ENCODE measurements around the gene GAL.

The GAL gene

DNA sequence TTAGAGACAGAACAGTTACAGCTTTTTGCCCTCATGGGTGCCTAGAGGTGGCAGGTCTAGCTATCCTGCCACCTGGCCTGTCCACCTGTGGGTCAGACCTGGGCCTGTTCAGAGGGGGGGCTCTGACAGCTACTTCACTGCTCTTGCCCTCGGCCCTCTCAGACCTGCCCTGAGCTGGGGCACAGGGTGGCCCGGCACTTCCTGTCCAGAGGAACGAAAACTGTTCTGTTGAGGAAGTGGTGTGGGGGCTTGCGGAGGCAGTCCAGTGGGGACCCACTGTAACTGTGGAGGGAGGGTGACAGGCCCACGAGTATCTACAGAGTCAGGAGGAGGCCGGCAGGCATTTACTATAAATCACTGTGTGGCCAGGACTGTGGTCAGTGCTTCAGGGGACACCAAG lies 50.8 kb downstream of the GAL start:
- in situ Hi-C loops (cut with MboI; ENCODE audit: low pct_unique_long_range_greater_than_20kb, low sequenced_read_pairs, unreplicated experiment) = no loop called here
- DNase-seq (ENCODE audit: low spot score) = no peak
- TF ChIP-seq, protein P1, sequence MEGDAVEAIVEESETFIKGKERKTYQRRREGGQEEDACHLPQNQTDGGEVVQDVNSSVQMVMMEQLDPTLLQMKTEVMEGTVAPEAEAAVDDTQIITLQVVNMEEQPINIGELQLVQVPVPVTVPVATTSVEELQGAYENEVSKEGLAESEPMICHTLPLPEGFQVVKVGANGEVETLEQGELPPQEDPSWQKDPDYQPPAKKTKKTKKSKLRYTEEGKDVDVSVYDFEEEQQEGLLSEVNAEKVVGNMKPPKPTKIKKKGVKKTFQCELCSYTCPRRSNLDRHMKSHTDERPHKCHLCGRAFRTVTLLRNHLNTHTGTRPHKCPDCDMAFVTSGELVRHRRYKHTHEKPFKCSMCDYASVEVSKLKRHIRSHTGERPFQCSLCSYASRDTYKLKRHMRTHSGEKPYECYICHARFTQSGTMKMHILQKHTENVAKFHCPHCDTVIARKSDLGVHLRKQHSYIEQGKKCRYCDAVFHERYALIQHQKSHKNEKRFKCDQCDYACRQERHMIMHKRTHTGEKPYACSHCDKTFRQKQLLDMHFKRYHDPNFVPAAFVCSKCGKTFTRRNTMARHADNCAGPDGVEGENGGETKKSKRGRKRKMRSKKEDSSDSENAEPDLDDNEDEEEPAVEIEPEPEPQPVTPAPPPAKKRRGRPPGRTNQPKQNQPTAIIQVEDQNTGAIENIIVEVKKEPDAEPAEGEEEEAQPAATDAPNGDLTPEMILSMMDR (IDR thresholded peaks at IDR 0.05; ENCODE audit: extremely low read depth, insufficient read depth, missing control alignments) = no peak

DNA sequence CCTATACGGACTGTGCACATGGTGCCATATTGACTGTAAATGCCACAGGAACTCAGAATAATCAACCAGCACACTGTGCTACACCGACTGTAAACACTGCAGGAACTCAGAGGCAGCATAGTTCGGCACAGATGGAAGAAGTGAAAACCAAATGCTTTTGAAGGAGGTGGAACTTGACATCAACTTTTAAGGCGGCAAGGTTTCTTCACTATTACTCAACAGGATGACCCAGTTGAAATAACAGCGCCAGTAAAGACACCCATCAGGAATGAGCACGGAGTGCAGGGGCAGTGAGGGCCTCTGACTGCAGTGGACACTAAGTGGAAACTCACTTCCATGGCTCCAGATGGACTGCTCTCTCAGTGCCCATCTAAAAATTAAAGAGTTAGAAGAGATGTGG lies 51.3 kb downstream of the GAL start:
- in situ Hi-C loops (cut with MboI; ENCODE audit: low pct_unique_long_range_greater_than_20kb, low sequenced_read_pairs, unreplicated experiment) = no loop called here
- no peak for DNase-seq (ENCODE audit: low spot score)
- TF ChIP-seq, protein P1 (IDR thresholded peaks at IDR 0.05; ENCODE audit: extremely low read depth, insufficient read depth, missing control alignments) = no peak
